ENCODE measurements around the gene TMEM272.

- no peak for TF ChIP-seq CTCF (IDR thresholded peaks at IDR 0.05)
- TF ChIP-seq POLR2A (IDR thresholded peaks at IDR 0.05): no peak
These were observed 40.4 kb downstream of the TMEM272 start for GRCh38 chr13:51804295-51805172.
